ENCODE results near the gene DEPP1.

DEPP1 gene

GRCh38 chr10:44993226-44993921 lies 14.8 kb upstream of the DEPP1 start:
- no peak for DNase-seq

- no peak for DNase-seq
Measured at GRCh38 chr10:44992732-44993225, 14.2 kb upstream of the DEPP1 start.

- DNase-seq = no peak
Measured at GRCh38 chr10:44992070-44992731, 13.6 kb upstream of the DEPP1 start.

- DNase-seq = no peak
Measured at GRCh38 chr10:44991571-44991970, 13.0 kb upstream of the DEPP1 start.

- no peak for DNase-seq
Measured at GRCh38 chr10:44990965-44991364, 12.4 kb upstream of the DEPP1 start.

- peak; percentile 33 to 38 for DNase-seq
Measured at GRCh38 chr10:44990302-44990655, 11.7 kb upstream of the DEPP1 start.

- no peak for DNase-seq
Measured at GRCh38 chr10:44989597-44990301, 11.1 kb upstream of the DEPP1 start.

GRCh38 chr10:44988957-44989585 lies 10.5 kb upstream of the DEPP1 start:
- no peak for DNase-seq

GRCh38 chr10:44986670-44987069 lies 8.1 kb upstream of the DEPP1 start:
- DNase-seq = no peak

- DNase-seq = no peak
Measured at GRCh38 chr10:44986179-44986578, 7.6 kb upstream of the DEPP1 start.

- DNase-seq = no peak
Measured at GRCh38 chr10:44985175-44985681, 6.6 kb upstream of the DEPP1 start.

GRCh38 chr10:44984671-44985101 lies 6.1 kb upstream of the DEPP1 start:
- DNase-seq = no peak

GRCh38 chr10:44983895-44984278 lies 5.3 kb upstream of the DEPP1 start:
- DNase-seq = no peak

GRCh38 chr10:44983066-44983894 lies 4.7 kb upstream of the DEPP1 start:
- no peak for DNase-seq

GRCh38 chr10:44982496-44982895 lies 3.9 kb upstream of the DEPP1 start:
- no peak for DNase-seq

GRCh38 chr10:44982114-44982460 lies 3.5 kb upstream of the DEPP1 start:
- DNase-seq = no peak

- DNase-seq = peak; percentile 64 to 80
Measured at GRCh38 chr10:44981172-44982113, 2.8 kb upstream of the DEPP1 start.

GRCh38 chr10:44980309-44981171 lies 1.9 kb upstream of the DEPP1 start:
- no peak for DNase-seq

GRCh38 chr10:44979281-44980191 lies 927 bp upstream of the DEPP1 start:
- DNase-seq = no peak
